ENCODE measurements around the gene TEX54. TPM values are rescaled to one million over a fixed set of nuclear protein-coding genes. Genes with fewer than 3 reads are reported as not detected.

The TEX54 gene
- total and polyA plus RNA-seq, 2 of the 13 experiments (the other 11 are each of a cell fraction or from before 2014, with no cell fraction given), result not detected

GRCh38 chr11:62880803-62881578, 48.4 kb upstream of the TEX54 start, which contains the start of gene SLC3A2 (continued):
- no peak for TF ChIP-seq MED8 (CRISPR knock-in tag; IDR thresholded peaks at IDR 0.05; ENCODE audit: insufficient replicate concordance)
- TF ChIP-seq RBM22 (optimal IDR thresholded peaks at IDR 0.05; ENCODE audit: low read length), result peak; percentile 93
- peak; percentile 42; the same call in 1 of the 2 replicates for TF ChIP-seq NFKBIZ (CRISPR knock-in tag; IDR thresholded peaks at IDR 0.05)
- peak; percentile 78; the same call in 1 of the 2 replicates for TF ChIP-seq ZGPAT (CRISPR knock-in tag; IDR thresholded peaks at IDR 0.05)
- TF ChIP-seq FOXK1 (CRISPR knock-in tag; IDR thresholded peaks at IDR 0.05; ENCODE audit: borderline replicate concordance, low read depth), result peak; percentile 71; the same call in 1 of the 2 replicates
- TF ChIP-seq TEAD2 (CRISPR knock-in tag; IDR thresholded peaks at IDR 0.05), result no peak
- peak; percentile 75; the same call in 1 of the 2 replicates for TF ChIP-seq TFDP1 (CRISPR knock-in tag; IDR thresholded peaks at IDR 0.05; ENCODE audit: borderline replicate concordance)
- no peak for TF ChIP-seq SNAI1 (CRISPR knock-in tag; IDR thresholded peaks at IDR 0.05; ENCODE audit: borderline replicate concordance)
- TF ChIP-seq ARID5B (CRISPR knock-in tag; IDR thresholded peaks at IDR 0.05), result peak; percentile 20; the same call in 1 of the 2 replicates
- peak; percentile 40; the same call in 1 of the 2 replicates for TF ChIP-seq ZNF609 (CRISPR knock-in tag; IDR thresholded peaks at IDR 0.05; ENCODE audit: borderline replicate concordance)
- 0 out of 2 replicates have a peak, but pooled peaks have one; percentile 86 for TF ChIP-seq MTF2 (CRISPR knock-in tag; IDR thresholded peaks at IDR 0.05; ENCODE audit: borderline replicate concordance)
- peak; percentile 86; the same call in 1 of the 2 replicates for TF ChIP-seq GZF1 (CRISPR knock-in tag; IDR thresholded peaks at IDR 0.05)
- TF ChIP-seq ZNF740 (CRISPR knock-in tag; IDR thresholded peaks at IDR 0.05), result 0 out of 2 replicates have a peak, but pooled peaks have one; percentile 31
